ENCODE results near the gene CLDN17. TPM values are rescaled to one million over a fixed set of nuclear protein-coding genes. Genes with fewer than 3 reads are reported as not detected.

The CLDN17 gene
- total and polyA plus RNA-seq, 2 experiments from 2014 or later: not detected

- Histone ChIP-seq H3K27ac (no peak overlapping the region), H3K79me2 (no peaks in the 10 kb centered on the region), H2AFZ (no peak overlapping the region), H3K4me3 (no peak overlapping the region), H3K9me3 (ENCODE audit: low read depth) (no peaks in the 10 kb centered on the region), H4K20me1 (ENCODE audit: insufficient read depth, poor library complexity, severe bottlenecking) (no peaks in the 10 kb centered on the region), H3K4me1 (ENCODE audit: insufficient read depth) (no peaks in the 10 kb centered on the region), H3K4me2 (no peak overlapping the region), H3K36me3 (replicated peaks; ENCODE audit: insufficient read depth, low read depth) (no peaks in the 10 kb centered on the region), H3K9me2 (replicated peaks; ENCODE audit: insufficient read depth) (no peaks in the 10 kb centered on the region), H3K27me3 (no peaks in the 10 kb centered on the region)
- no peak for TF ChIP-seq EZH2phosphoT487 (IDR thresholded peaks at IDR 0.05; ENCODE audit: low read depth, severe bottlenecking, unreplicated experiment)
- TF ChIP-seq EZH2 (IDR thresholded peaks at IDR 0.05; ENCODE audit: borderline replicate concordance): no peak
- no peak for TF ChIP-seq CTCF (IDR thresholded peaks at IDR 0.05; ENCODE audit: poor library complexity)
- DNase-seq (ENCODE audit: low spot score): no peak
- WGBS (ENCODE audit: low lambda C conversion rate, missing lambda C conversion rate): 65% methylated on average over 5 of the region's 5 CpGs
Measured at GRCh38 chr21:30209601-30210000, 43.0 kb upstream of the CLDN17 start.

GRCh38 chr21:30207252-30207579 is 40.6 kb upstream of the CLDN17 start:
- no peaks in the 10 kb centered on the region for H3K4me1 ChIP-seq (ENCODE audit: insufficient read depth)
- H2AFZ ChIP-seq: no peak overlapping the region
- H4K20me1 ChIP-seq (ENCODE audit: insufficient read depth, poor library complexity, severe bottlenecking): no peaks in the 10 kb centered on the region
- no peak overlapping the region for H3K4me3 ChIP-seq
- TF ChIP-seq EZH2phosphoT487 (IDR thresholded peaks at IDR 0.05; ENCODE audit: low read depth, severe bottlenecking, unreplicated experiment) (no peak), EZH2 (IDR thresholded peaks at IDR 0.05; ENCODE audit: borderline replicate concordance) (no peak), CTCF (IDR thresholded peaks at IDR 0.05; ENCODE audit: poor library complexity) (no peak)
- H3K9me2 ChIP-seq (replicated peaks; ENCODE audit: insufficient read depth): no peaks in the 10 kb centered on the region
- no peaks in the 10 kb centered on the region for H3K9me3 ChIP-seq (ENCODE audit: low read depth)
- no peak for DNase-seq (ENCODE audit: low spot score)
- no peaks in the 10 kb centered on the region for H3K79me2 ChIP-seq
- no peaks in the 10 kb centered on the region for H3K27me3 ChIP-seq
- no peaks in the 10 kb centered on the region for H3K36me3 ChIP-seq (replicated peaks; ENCODE audit: insufficient read depth, low read depth)
- H3K4me2 ChIP-seq: no peak overlapping the region
- H3K27ac ChIP-seq: no peak overlapping the region
- WGBS (ENCODE audit: low lambda C conversion rate, missing lambda C conversion rate): 94% methylated on average over 1 of the region's 1 CpG

- H3K9me2 ChIP-seq (replicated peaks; ENCODE audit: insufficient read depth): no peaks in the 10 kb centered on the region
- no peak for TF ChIP-seq CTCF (IDR thresholded peaks at IDR 0.05; ENCODE audit: poor library complexity)
- no peak for TF ChIP-seq EZH2phosphoT487 (IDR thresholded peaks at IDR 0.05; ENCODE audit: low read depth, severe bottlenecking, unreplicated experiment)
- no peak for TF ChIP-seq EZH2 (IDR thresholded peaks at IDR 0.05; ENCODE audit: borderline replicate concordance)
- no peaks in the 10 kb centered on the region for H3K4me1 ChIP-seq (ENCODE audit: insufficient read depth)
- no peak overlapping the region for H3K27ac ChIP-seq
- H3K36me3 ChIP-seq (replicated peaks; ENCODE audit: insufficient read depth, low read depth): no peaks in the 10 kb centered on the region
- H3K4me2 ChIP-seq: no peak overlapping the region
- H4K20me1 ChIP-seq (ENCODE audit: insufficient read depth, poor library complexity, severe bottlenecking): no peaks in the 10 kb centered on the region
- no peak for DNase-seq (ENCODE audit: low spot score)
- H2AFZ ChIP-seq: no peak overlapping the region
- WGBS (ENCODE audit: low lambda C conversion rate, missing lambda C conversion rate): 86% methylated on average over 7 of the region's 7 CpGs
- no peaks in the 10 kb centered on the region for H3K9me3 ChIP-seq (ENCODE audit: low read depth)
- no peak overlapping the region for H3K4me3 ChIP-seq
- no peaks in the 10 kb centered on the region for H3K79me2 ChIP-seq
- no peaks in the 10 kb centered on the region for H3K27me3 ChIP-seq
Measured at GRCh38 chr21:30206551-30207251, 40.1 kb upstream of the CLDN17 start.

Data from hepatocyte (in vitro differentiated cells).